ENCODE data around the gene IFNAR2. TPM values are rescaled to one million over a fixed set of nuclear protein-coding genes. Genes with fewer than 3 reads are reported as not detected.

IFNAR2 gene
- polyA plus RNA-seq, 1 donor from 2014 or later = 10.3 TPM

GRCh38 chr21:33230545-33231324 lies 997 bp downstream of the IFNAR2 start:
- Histone ChIP-seq H3K9me3 (ENCODE audit: low read length) (no peaks in the 10 kb centered on the region), H4K20me1 (ENCODE audit: insufficient read depth) (no peaks in the 10 kb centered on the region), H3K79me2 (replicated peaks; ENCODE audit: insufficient read depth, low read length) (peaks cover 14% of the 10 kb centered on the region), H3K27me3 (ENCODE audit: insufficient read depth, low read depth, low read length) (no peaks in the 10 kb centered on the region), H3K9me2 (ENCODE audit: insufficient read depth, low read length) (no peaks in the 10 kb centered on the region), H3K4me2 (ENCODE audit: low read length) (peak overlapping the region; percentile 53), H3K9ac (ENCODE audit: low read length) (peak overlapping the region; percentile 90), H3K4me3 (ENCODE audit: low read length) (peak overlapping the region; percentile 75), H3K27ac (ENCODE audit: low read length) (peak overlapping the region; percentile 84), H2AFZ (ENCODE audit: low read depth, low read length) (peak overlapping the region; percentile 46), H3K36me3 (ENCODE audit: insufficient read depth, low read length) (no peaks in the 10 kb centered on the region), H3F3A (ENCODE audit: insufficient read depth, low read length, poor library complexity, severe bottlenecking) (no peaks in the 10 kb centered on the region)
- TF ChIP-seq TAF1 (IDR thresholded peaks at IDR 0.05; ENCODE audit: low read depth) = no peak
- no peak for TF ChIP-seq EP300 (conservative IDR thresholded peaks at IDR 0.05; ENCODE audit: poor library complexity, severe bottlenecking)
- peak; percentile 34 for TF ChIP-seq CTCF (IDR thresholded peaks at IDR 0.05; ENCODE audit: poor library complexity, severe bottlenecking)
- TF ChIP-seq SMC3 (conservative IDR thresholded peaks at IDR 0.05; ENCODE audit: poor library complexity) = peak; percentile 17
- TF ChIP-seq EZH2 (IDR thresholded peaks at IDR 0.05; ENCODE audit: borderline replicate concordance, insufficient read depth, low read length, poor library complexity, severe bottlenecking) = no peak
- TF ChIP-seq MXI1 (conservative IDR thresholded peaks at IDR 0.05; ENCODE audit: poor library complexity, severe bottlenecking) = no peak
- no peak for TF ChIP-seq POLR2AphosphoS5 (IDR thresholded peaks at IDR 0.05)
- TF ChIP-seq RAD21 (conservative IDR thresholded peaks at IDR 0.05) = peak; percentile 12
- no peak for TF ChIP-seq REST (IDR thresholded peaks at IDR 0.05; ENCODE audit: borderline replicate concordance)

GRCh38 chr21:33231526-33231925 lies 1.8 kb downstream of the IFNAR2 start:
- H3K9ac ChIP-seq (ENCODE audit: low read length) = no peak overlapping the region
- H3F3A ChIP-seq (ENCODE audit: insufficient read depth, low read length, poor library complexity, severe bottlenecking) = no peaks in the 10 kb centered on the region
- no peaks in the 10 kb centered on the region for H3K36me3 ChIP-seq (ENCODE audit: insufficient read depth, low read length)
- no peaks in the 10 kb centered on the region for H4K20me1 ChIP-seq (ENCODE audit: insufficient read depth)
- H3K9me3 ChIP-seq (ENCODE audit: low read length) = no peaks in the 10 kb centered on the region
- no peaks in the 10 kb centered on the region for H3K27me3 ChIP-seq (ENCODE audit: insufficient read depth, low read depth, low read length)
- no peak overlapping the region for H2AFZ ChIP-seq (ENCODE audit: low read depth, low read length)
- no peaks in the 10 kb centered on the region for H3K9me2 ChIP-seq (ENCODE audit: insufficient read depth, low read length)
- TF ChIP-seq TAF1 (IDR thresholded peaks at IDR 0.05; ENCODE audit: low read depth) = no peak
- TF ChIP-seq RAD21 (conservative IDR thresholded peaks at IDR 0.05) = no peak
- no peak for TF ChIP-seq REST (IDR thresholded peaks at IDR 0.05; ENCODE audit: borderline replicate concordance)
- TF ChIP-seq EP300 (conservative IDR thresholded peaks at IDR 0.05; ENCODE audit: poor library complexity, severe bottlenecking) = no peak
- no peak for TF ChIP-seq CTCF (IDR thresholded peaks at IDR 0.05; ENCODE audit: poor library complexity, severe bottlenecking)
- TF ChIP-seq EZH2 (IDR thresholded peaks at IDR 0.05; ENCODE audit: borderline replicate concordance, insufficient read depth, low read length, poor library complexity, severe bottlenecking) = no peak
- no peak for TF ChIP-seq MXI1 (conservative IDR thresholded peaks at IDR 0.05; ENCODE audit: poor library complexity, severe bottlenecking)
- TF ChIP-seq SMC3 (conservative IDR thresholded peaks at IDR 0.05; ENCODE audit: poor library complexity) = no peak
- no peak for TF ChIP-seq POLR2AphosphoS5 (IDR thresholded peaks at IDR 0.05)
- peak overlapping the region; percentile 53 for H3K4me2 ChIP-seq (ENCODE audit: low read length)
- H3K4me3 ChIP-seq (ENCODE audit: low read length) = peak overlapping the region; percentile 75
- peaks cover 14% of the 10 kb centered on the region for H3K79me2 ChIP-seq (replicated peaks; ENCODE audit: insufficient read depth, low read length)
- H3K27ac ChIP-seq (ENCODE audit: low read length) = no peak overlapping the region

Data from neural cell (in vitro differentiated cells).